ENCODE results near the gene MPRIP.
"Not testable (repeated sequence)": the region's sequence is repeated elsewhere in the genome, so short reads cannot be mapped to it uniquely, and the experiment has no call there.

The MPRIP gene

GRCh38 chr17:17130077-17130844 lies 88.0 kb downstream of the MPRIP start:
- no peak for DNase-seq

- DNase-seq: no peak
Observed at GRCh38 chr17:17131839-17132238, 89.6 kb downstream of the MPRIP start.

GRCh38 chr17:17132746-17133145 lies 90.5 kb downstream of the MPRIP start:
- DNase-seq: no peak

GRCh38 chr17:17134051-17134956 lies 92.0 kb downstream of the MPRIP start:
- no peak for DNase-seq

GRCh38 chr17:17134957-17135333 lies 92.7 kb downstream of the MPRIP start:
- DNase-seq: no peak

GRCh38 chr17:17136221-17136620 lies 94.0 kb downstream of the MPRIP start:
- not testable (repeated sequence) for DNase-seq

GRCh38 chr17:17137731-17138585 lies 95.7 kb downstream of the MPRIP start:
- no peak for DNase-seq

- DNase-seq: no peak
Observed at GRCh38 chr17:17139972-17140589, 97.8 kb downstream of the MPRIP start.

GRCh38 chr17:17140590-17140980 lies 98.3 kb downstream of the MPRIP start:
- no peak for DNase-seq

GRCh38 chr17:17141279-17141678 lies 99.0 kb downstream of the MPRIP start:
- DNase-seq: no peak

- peak; percentile 40 for DNase-seq
Observed at GRCh38 chr17:17141860-17142552, 99.7 kb downstream of the MPRIP start.

GRCh38 chr17:17142556-17142955 lies 100.3 kb downstream of the MPRIP start:
- no peak for DNase-seq

- no peak for DNase-seq
Observed at GRCh38 chr17:17143501-17143900, 101.2 kb downstream of the MPRIP start.

- DNase-seq: no peak
Observed at GRCh38 chr17:17144061-17144460, 101.8 kb downstream of the MPRIP start.

- no peak for DNase-seq
Observed at GRCh38 chr17:17144916-17145665, 102.8 kb downstream of the MPRIP start.

- DNase-seq: peak; percentile 32
Observed at GRCh38 chr17:17146786-17147406, 104.6 kb downstream of the MPRIP start.

GRCh38 chr17:17147821-17148220 lies 105.6 kb downstream of the MPRIP start:
- DNase-seq: no peak

- DNase-seq: no peak
Observed at GRCh38 chr17:17149520-17150447, 107.5 kb downstream of the MPRIP start.

GRCh38 chr17:17150448-17150800 lies 108.2 kb downstream of the MPRIP start:
- no peak for DNase-seq

- peak; percentile 40 for DNase-seq
Observed at GRCh38 chr17:17151055-17151454, 108.8 kb downstream of the MPRIP start.

Data from stimulated activated CD4-positive, alpha-beta T cell treated with anti-CD3 and anti-CD28 coated beads, Interleukin-1b, Interleukin-23, amount 100 ng/mL, for 48 hours (primary cell).